Mesothelial cell of epicardium (in vitro differentiated cells): ENCODE data around the gene OR2T1. TPM values are rescaled to one million over a fixed set of nuclear protein-coding genes. Genes with fewer than 3 reads are reported as not detected.
"Not testable (repeated sequence)": the region's sequence is repeated elsewhere in the genome, so short reads cannot be mapped to it uniquely, and the experiment has no call there.

Experiments used
- DNase-seq, 2 experiments: peaks; one replicate each; pipeline ENCODE4 v3.0.0; 2021; ENCODE audit warnings: low spot score in 2 of 2; ENCODE audit not compliant: unreplicated experiment in 2 of 2
- H3K27ac Mint-ChIP-seq: 2 replicates; pipeline ENCODE4 v1.8.0; 2021; ENCODE audit warnings: mixed read lengths
- H3K27me3 Mint-ChIP-seq: 2 replicates; pipeline ENCODE4 v1.8.0; 2021; ENCODE audit warnings: low read depth, mixed read lengths
- H3K36me3 Mint-ChIP-seq: 2 replicates; pipeline ENCODE4 v1.8.0; 2021; ENCODE audit warnings: mixed read lengths
- H3K4me1 Mint-ChIP-seq: 2 replicates; pipeline ENCODE4 v1.8.0; 2021; ENCODE audit warnings: mixed read lengths
- H3K4me3 Mint-ChIP-seq: 2 replicates; pipeline ENCODE4 v1.8.0; 2021; ENCODE audit warnings: mild to moderate bottlenecking, moderate library complexity, mixed read lengths
- H3K9me3 Mint-ChIP-seq: 2 replicates; pipeline ENCODE4 v1.8.0; 2021; ENCODE audit warnings: mixed read lengths
- CTCF ChIP-seq: fragments of 200-600 bp; sonication (generic); IDR thresholded peaks from one replicate; pipeline ENCODE4 v1.5.0; 2021; ENCODE audit warnings: antibody characterized with exemption; ENCODE audit not compliant: unreplicated experiment
- total RNA-seq: library from RNA; stranded (reverse); gene quantifications from 3 replicates; pipeline ENCODE4 v1.2.1, GENCODE V29; 2021

OR2T1 gene
- total RNA-seq, 1 donor from 2014 or later, result not detected

DNA sequence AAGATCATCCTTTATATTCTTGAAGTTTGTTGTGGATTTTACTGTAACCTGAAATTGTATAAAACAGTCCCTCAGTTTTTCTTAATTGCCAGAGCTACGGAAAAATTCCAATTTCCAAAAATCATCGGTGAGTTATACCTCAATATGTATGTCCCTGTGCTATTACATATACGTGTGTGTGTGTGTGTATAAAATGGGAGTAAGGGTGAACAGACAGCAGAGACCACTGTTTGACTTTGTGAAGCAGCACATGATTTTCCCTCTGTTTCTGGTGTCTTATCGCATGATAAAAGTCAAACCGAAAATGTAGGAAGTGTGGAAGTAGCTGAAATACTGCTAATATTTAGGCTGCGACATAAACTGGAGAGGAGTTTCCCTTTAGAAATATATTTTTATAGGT lies 1.2 kb downstream of the OR2T1 start:
- peaks cover 55% of the 10 kb centered on the region for H3K9me3 Mint-ChIP-seq
- peaks cover 4% of the 10 kb centered on the region for H3K36me3 Mint-ChIP-seq
- TF ChIP-seq CTCF, result no peak
- no peaks in the 10 kb centered on the region for H3K4me1 Mint-ChIP-seq
- no peak overlapping the region for H3K4me3 Mint-ChIP-seq
- H3K27ac Mint-ChIP-seq, result no peak overlapping the region
- no peak for DNase-seq
- H3K27me3 Mint-ChIP-seq, result no peaks in the 10 kb centered on the region

- H3K9me3 Mint-ChIP-seq, result peaks cover 61% of the 10 kb centered on the region
- no peak overlapping the region for H3K27ac Mint-ChIP-seq
- no peak overlapping the region for H3K4me3 Mint-ChIP-seq
- H3K4me1 Mint-ChIP-seq, result no peaks in the 10 kb centered on the region
- peaks cover 4% of the 10 kb centered on the region for H3K36me3 Mint-ChIP-seq
- H3K27me3 Mint-ChIP-seq, result no peaks in the 10 kb centered on the region
- no peak for DNase-seq
- TF ChIP-seq CTCF, result no peak
Measured at GRCh38 chr1:248406721-248407692, 4.2 kb downstream of the OR2T1 start.

- peaks cover 70% of the 10 kb centered on the region for H3K9me3 Mint-ChIP-seq
- no peaks in the 10 kb centered on the region for H3K4me1 Mint-ChIP-seq
- H3K36me3 Mint-ChIP-seq, result no peaks in the 10 kb centered on the region
- no peak for TF ChIP-seq CTCF
- DNase-seq, result no peak
- no peaks in the 10 kb centered on the region for H3K27me3 Mint-ChIP-seq
- no peak overlapping the region for H3K27ac Mint-ChIP-seq
- no peak overlapping the region for H3K4me3 Mint-ChIP-seq
Measured at GRCh38 chr1:248416226-248416625, 13.4 kb downstream of the OR2T1 start.

- no peak for DNase-seq
- Mint-ChIP-seq H3K36me3 (no peaks in the 10 kb centered on the region), H3K4me1 (no peaks in the 10 kb centered on the region), H3K27me3 (no peaks in the 10 kb centered on the region), H3K27ac (no peak overlapping the region), H3K9me3 (peaks cover 64% of the 10 kb centered on the region), H3K4me3 (no peak overlapping the region)
- TF ChIP-seq CTCF, result no peak
Measured at GRCh38 chr1:248417854-248418253, 15.0 kb downstream of the OR2T1 start.

- Mint-ChIP-seq H3K9me3 (peaks cover 55% of the 10 kb centered on the region), H3K36me3 (no peaks in the 10 kb centered on the region), H3K27me3 (no peaks in the 10 kb centered on the region), H3K4me1 (no peaks in the 10 kb centered on the region), H3K27ac (no peak overlapping the region), H3K4me3 (no peak overlapping the region)
- DNase-seq, result no peak
- no peak for TF ChIP-seq CTCF
Measured at GRCh38 chr1:248421384-248421783, 18.5 kb downstream of the OR2T1 start.

DNA sequence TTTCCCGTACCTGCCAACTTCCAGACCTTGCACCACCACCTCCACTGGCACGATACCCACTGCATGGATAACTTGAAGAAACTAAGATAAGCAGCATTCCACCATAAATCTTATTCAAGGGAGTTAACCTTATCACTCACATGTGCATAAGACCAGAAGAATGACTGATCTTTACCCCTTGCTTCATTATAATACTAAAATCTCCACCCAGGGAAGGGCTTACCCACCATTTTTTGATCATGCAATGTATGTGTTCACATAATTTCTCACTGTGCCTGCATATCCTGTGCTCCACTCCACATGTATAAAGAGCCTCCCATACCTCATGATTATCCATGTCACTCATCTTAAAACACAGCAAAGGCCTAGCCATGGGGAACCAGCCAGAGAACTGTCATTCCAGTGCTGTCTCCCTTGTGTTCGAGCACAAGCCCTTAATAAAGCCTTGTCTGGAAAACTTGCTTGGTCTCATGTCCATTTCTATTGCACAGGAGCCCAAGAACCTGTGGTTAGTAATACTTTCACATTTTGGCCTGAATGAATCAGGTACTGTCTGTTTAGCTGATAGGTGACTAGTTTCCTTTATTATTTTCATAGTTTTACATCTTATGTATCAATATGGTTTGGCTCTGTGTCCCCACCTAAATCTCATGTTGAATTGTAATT lies 24.8 kb downstream of the OR2T1 start:
- not testable (repeated sequence) for DNase-seq, H3K27ac Mint-ChIP-seq, H3K4me3 Mint-ChIP-seq, H3K36me3 Mint-ChIP-seq, H3K4me1 Mint-ChIP-seq, H3K27me3 Mint-ChIP-seq
- peaks cover 65% of the 10 kb centered on the region for H3K9me3 Mint-ChIP-seq

- H3K9me3 Mint-ChIP-seq, result peaks cover 61% of the 10 kb centered on the region
- H3K4me3 Mint-ChIP-seq, H3K27me3 Mint-ChIP-seq, DNase-seq, H3K36me3 Mint-ChIP-seq, H3K4me1 Mint-ChIP-seq, H3K27ac Mint-ChIP-seq: not testable (repeated sequence)
Measured at GRCh38 chr1:248428192-248428533, 25.3 kb downstream of the OR2T1 start.

DNA sequence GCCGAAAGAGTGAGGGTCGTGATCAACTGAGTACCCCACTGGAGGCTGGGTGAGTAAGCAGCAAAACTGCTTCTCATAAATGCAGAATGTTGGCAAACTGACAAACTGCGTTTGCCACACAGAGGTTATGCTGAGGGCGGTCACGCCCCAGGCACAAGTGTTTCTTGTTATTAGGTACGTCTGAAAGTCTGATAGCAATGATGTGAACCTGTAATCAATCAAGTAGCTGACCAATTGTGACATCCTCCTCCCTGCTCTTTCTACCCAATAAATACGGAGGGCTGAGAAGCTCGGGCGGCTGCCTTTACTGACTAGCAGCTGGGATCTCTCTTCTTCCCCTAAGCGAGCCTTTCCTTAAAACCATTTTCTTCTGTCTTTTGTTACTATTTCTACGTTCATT lies 28.8 kb downstream of the OR2T1 start:
- H3K4me3 Mint-ChIP-seq, H3K27ac Mint-ChIP-seq, H3K27me3 Mint-ChIP-seq, DNase-seq, H3K36me3 Mint-ChIP-seq, H3K4me1 Mint-ChIP-seq: not testable (repeated sequence)
- peaks cover 52% of the 10 kb centered on the region for H3K9me3 Mint-ChIP-seq

- H3K4me1 Mint-ChIP-seq, DNase-seq, H3K27me3 Mint-ChIP-seq, H3K4me3 Mint-ChIP-seq, H3K27ac Mint-ChIP-seq, H3K36me3 Mint-ChIP-seq: not testable (repeated sequence)
- peaks cover 48% of the 10 kb centered on the region for H3K9me3 Mint-ChIP-seq
Measured at GRCh38 chr1:248432201-248432600, 29.4 kb downstream of the OR2T1 start.
